HK-2 (cell line): ENCODE measurements around the gene PSTPIP1.

Experiments
- DNase-seq: peaks from one replicate; pipeline ENCODE4 v3.0.0-alpha.2; 2018; ENCODE audit not compliant: unreplicated experiment

The PSTPIP1 gene

GRCh38 chr15:77042955-77043920 lies 48.3 kb downstream of the PSTPIP1 start:
- DNase-seq: no peak

- DNase-seq: no peak
These were observed 49.5 kb downstream of the PSTPIP1 start for GRCh38 chr15:77044228-77045042.

GRCh38 chr15:77045985-77046384 lies 51.1 kb downstream of the PSTPIP1 start:
- DNase-seq: no peak

DNA sequence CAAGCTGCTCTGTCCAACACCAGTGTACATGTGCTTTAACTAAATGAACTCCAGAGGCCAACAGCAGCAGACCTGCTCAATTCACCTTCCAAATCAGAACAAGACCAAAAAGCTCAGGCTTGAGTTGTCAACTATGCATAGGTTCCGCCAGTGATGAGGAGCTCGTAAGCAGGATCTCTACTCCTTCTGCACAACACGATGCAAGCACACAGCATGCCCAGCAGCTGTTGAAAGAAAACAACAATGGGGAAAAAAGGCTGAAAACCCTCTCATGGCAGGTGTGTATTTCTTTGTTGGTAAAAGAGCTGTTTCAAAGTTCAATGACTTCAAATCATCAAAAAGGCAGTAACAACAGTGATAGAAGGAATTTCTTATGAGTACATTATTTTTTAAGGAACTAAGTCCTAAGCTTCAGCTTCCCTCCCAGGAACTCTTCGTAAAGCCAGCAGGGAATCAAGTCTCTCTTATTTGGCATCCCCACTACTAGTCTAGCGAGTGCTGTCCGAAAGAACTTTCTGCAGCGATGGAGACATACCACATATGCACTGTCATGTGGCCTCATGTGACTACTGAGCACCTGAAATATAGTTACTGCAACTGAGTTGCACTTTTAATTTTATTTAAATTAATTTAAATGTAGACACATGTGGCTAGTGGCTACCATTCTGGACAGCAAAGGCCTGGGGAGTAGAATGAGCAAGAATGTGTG lies 51.9 kb downstream of the PSTPIP1 start:
- DNase-seq: no peak

GRCh38 chr15:77048135-77048876 lies 53.4 kb downstream of the PSTPIP1 start:
- no peak for DNase-seq

DNA sequence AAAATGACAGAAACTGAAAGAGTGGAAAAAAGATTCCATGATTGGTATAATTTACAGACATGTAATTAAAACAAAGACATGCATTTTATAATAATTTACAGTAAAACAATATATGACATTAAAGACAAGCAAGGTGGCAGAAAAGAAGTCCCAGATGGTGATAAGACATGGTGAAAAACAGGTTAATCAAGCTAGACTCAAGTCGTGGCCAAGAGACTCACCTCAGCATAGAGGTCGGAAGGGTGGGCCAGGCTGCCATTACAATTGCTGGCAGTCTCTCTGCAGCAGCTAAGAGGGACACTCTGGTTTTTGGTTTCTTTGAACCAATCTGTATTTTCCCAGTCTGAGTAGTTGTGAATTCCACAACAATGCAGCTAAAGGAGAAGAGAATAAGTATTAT lies 57.6 kb downstream of the PSTPIP1 start:
- no peak for DNase-seq

- DNase-seq: no peak
These were observed 58.8 kb downstream of the PSTPIP1 start for GRCh38 chr15:77053709-77054108.

- no peak for DNase-seq
These were observed 62.1 kb downstream of the PSTPIP1 start for GRCh38 chr15:77057072-77057471.

GRCh38 chr15:77057685-77058084 lies 62.8 kb downstream of the PSTPIP1 start:
- DNase-seq: no peak

DNA sequence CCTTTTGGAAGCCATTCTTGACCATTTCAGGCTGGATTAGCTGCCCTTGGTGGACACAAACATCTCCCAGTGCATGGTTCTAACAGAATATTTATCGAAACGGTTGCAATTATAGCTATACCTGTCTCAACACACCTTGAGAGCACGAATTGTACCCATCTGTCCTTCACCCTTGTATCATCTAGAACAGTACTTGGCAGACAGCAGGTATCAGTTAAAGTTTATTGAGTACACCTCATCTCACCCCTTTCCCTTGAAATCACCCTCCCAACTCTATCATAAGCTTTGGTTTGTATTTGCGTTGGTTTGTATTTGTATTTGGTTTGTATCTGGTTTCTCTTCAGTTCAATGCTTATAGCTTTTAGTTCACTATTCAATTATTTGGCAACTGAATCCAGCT lies 63.5 kb downstream of the PSTPIP1 start:
- no peak for DNase-seq

DNA sequence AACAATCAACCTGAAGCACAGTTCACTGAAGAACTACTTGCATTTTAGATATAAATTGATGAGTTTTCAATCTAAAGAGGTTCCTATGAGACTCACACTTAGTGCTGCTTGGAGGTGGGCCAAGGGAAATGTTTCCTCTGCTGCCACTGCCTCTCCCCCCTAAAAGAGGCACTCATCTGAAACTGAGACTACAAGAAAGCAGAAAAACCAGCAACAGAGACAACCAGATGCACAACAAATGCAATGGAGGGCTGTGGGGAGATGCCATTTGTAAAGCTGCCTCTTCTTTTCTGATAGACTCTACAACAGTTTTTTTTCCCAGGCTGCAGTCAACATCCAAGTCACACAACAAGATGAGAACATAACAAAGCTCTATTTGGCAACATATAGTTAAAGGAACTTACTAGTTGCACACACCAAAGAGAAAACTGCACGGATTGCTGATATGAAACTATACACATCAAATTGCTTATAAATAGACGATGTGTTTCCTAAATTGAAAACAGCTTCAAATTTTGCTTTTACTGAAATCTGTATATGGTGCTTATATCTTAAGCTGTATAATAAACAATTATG lies 64.9 kb downstream of the PSTPIP1 start:
- DNase-seq: no peak

- no peak for DNase-seq
These were observed 65.6 kb downstream of the PSTPIP1 start for GRCh38 chr15:77060546-77060945.

GRCh38 chr15:77063249-77063648 lies 68.3 kb downstream of the PSTPIP1 start:
- DNase-seq: no peak

GRCh38 chr15:77064063-77064462 lies 69.1 kb downstream of the PSTPIP1 start:
- no peak for DNase-seq

DNA sequence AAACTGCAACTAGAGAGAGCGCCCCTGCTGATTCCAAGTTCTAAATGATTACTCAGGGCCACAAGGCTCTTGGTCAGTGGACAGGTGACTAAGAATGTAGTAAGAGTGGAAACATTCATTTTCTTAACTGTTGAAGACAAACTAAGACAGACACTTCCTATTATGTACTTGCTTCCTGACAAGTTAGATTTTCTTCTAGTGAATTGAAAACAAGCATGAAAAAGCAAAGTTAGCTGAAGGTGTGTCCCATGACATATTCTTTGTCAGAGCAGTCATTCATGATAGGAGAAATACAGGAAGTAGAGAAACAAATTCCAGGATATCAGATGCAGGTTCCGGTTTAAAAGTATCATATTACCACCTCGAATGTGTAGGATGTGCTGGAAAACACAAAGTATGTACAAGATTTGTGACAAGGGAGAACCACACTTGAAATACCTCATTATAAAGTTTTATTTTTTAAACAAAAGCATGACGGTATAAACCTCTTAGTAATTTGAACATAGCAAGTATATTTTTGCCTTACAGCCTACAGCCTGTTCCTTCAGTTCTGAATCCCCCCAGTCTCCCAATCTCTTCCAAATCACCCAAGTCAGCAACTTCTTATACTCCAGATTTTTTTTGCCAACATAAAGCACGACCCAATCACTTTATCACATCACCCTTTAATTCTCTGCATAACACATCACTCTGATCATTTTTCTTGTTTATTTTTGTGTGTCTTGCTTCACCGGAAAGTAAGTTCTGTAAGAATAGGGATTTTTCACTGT lies 69.8 kb downstream of the PSTPIP1 start:
- DNase-seq: no peak

DNA sequence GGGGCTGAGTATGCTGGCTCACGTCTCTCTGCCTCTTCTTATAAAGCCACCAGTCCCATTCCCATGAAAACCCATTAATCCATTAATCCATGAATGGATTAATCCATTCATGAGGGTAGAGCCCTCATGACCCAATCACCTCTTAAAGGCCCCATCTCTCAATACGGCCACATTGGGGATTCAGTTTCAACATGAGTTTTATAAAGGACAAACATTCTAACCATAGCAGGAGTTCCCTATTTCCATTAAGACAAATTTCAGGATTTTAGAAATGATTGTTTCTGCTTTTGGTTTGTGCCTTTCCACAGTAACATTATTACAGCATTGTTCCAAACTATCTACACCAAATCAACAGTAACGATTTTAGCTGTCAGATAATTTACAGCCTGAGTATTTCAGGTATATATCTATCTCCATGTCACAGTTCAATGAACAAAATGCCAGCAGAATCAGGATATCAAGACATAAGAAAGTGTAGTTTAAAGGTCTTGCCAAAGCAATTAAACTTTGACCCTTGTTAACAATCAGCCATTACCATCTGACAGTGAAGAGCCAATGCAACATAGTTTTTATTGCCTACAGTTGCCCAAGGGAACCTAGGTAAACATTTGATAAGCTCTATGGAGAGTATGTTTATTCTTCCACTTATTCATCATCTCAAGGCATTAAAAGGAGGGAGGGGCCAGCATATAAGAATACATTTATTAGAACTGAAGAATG lies 72.2 kb downstream of the PSTPIP1 start:
- DNase-seq: no peak

GRCh38 chr15:77067691-77068367 lies 72.9 kb downstream of the PSTPIP1 start:
- no peak for DNase-seq

- DNase-seq: no peak
These were observed 73.7 kb downstream of the PSTPIP1 start for GRCh38 chr15:77068633-77069032.

DNA sequence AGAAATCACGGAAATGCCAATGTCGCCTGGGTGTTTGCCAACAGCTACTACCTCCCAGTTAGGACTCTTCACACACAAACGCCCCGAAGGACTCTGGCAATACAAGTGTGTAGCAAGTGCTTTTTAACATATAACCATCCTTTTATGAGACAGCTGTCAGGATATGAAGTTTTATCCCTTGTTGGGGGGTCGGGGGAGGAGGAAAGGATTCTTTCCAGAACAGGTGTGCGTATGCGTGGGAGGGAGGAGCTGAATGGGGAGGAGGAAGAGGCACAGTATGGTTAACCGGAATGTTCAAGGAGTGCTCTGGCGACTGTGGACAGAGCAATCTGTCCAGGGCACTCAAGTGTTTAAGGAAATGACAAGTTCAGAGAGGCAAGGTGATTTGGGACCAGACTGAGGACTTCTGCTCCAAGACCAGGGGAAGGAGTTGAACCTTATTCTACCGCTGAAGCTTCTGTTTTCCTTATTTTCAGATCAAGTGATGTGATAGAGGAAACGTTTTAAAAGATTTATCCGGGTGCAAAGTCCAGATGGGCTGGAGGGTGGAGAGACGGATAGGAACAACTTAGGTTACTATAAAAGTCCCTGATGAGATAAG lies 74.7 kb downstream of the PSTPIP1 start:
- no peak for DNase-seq
